ENCODE measurements around the gene HBB. TPM values are rescaled to one million over a fixed set of nuclear protein-coding genes. Genes with fewer than 3 reads are reported as not detected.

The HBB gene
- total RNA-seq, 1 donor: not detected

DNA sequence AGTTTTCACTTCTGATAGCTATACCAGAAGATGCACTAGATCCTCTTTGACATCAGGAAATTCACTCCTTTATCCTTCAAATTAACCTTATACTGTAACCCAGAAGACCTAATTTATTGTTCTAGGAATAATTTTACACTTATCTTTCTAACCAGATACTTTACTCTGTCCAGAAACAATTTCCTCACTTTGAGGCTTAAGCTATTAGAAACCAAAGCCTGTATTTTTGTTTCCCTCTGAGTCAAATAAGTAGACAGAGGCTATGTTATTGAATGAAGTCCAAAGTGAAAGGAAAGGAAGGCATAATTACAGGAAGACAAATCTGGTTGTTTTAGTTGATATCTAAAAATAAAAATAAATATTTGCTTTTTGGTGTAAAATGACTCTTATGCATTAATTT lies 28.6 kb downstream of the HBB start:
- H3K9me3 ChIP-seq (ENCODE audit: low read depth, low read length): no peaks in the 10 kb centered on the region
- H3K4me1 ChIP-seq (ENCODE audit: insufficient read depth, low read length): peaks cover 2% of the 10 kb centered on the region
- no peak for DNase-seq (ENCODE audit: insufficient read length, low spot score, missing footprints)
- H3K4me2 ChIP-seq (ENCODE audit: insufficient read depth, low read length): no peak overlapping the region
- TF ChIP-seq, protein P1, sequence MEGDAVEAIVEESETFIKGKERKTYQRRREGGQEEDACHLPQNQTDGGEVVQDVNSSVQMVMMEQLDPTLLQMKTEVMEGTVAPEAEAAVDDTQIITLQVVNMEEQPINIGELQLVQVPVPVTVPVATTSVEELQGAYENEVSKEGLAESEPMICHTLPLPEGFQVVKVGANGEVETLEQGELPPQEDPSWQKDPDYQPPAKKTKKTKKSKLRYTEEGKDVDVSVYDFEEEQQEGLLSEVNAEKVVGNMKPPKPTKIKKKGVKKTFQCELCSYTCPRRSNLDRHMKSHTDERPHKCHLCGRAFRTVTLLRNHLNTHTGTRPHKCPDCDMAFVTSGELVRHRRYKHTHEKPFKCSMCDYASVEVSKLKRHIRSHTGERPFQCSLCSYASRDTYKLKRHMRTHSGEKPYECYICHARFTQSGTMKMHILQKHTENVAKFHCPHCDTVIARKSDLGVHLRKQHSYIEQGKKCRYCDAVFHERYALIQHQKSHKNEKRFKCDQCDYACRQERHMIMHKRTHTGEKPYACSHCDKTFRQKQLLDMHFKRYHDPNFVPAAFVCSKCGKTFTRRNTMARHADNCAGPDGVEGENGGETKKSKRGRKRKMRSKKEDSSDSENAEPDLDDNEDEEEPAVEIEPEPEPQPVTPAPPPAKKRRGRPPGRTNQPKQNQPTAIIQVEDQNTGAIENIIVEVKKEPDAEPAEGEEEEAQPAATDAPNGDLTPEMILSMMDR (IDR thresholded peaks at IDR 0.05; ENCODE audit: extremely low read depth, low read depth, low read length): no peak
- no peaks in the 10 kb centered on the region for H4K20me1 ChIP-seq (ENCODE audit: insufficient read depth, low read length)
- H2AFZ ChIP-seq (ENCODE audit: low read length): no peak overlapping the region
- H3K27me3 ChIP-seq (ENCODE audit: insufficient read depth, low read length): no peaks in the 10 kb centered on the region
- H3K4me3 ChIP-seq (ENCODE audit: insufficient read depth, low read length): no peak overlapping the region
- no peak overlapping the region for H3K27ac ChIP-seq (ENCODE audit: low read depth, low read length)
- no peaks in the 10 kb centered on the region for H3K79me2 ChIP-seq (ENCODE audit: insufficient read depth, low read length)
- H3K36me3 ChIP-seq (ENCODE audit: insufficient read depth, low read length): no peaks in the 10 kb centered on the region

DNA sequence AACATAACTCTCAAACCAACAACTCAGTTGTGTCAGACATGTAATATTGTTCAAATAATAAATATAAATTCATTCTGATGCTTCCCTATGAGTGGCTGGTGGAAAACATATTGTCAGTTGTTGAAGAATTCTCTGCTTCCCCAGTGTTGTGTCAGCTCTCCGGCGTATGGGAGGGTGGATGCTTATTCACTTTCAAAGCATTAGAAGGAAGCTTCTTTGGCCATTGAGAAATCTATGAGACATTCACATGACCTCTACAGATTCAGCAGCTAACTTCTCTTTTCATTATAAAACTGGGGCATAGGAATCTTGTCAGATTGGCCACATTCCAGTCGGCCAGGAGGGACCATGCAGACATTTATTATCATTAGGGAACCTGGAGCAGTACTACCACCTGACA lies 29.3 kb downstream of the HBB start:
- Histone ChIP-seq H3K27ac (ENCODE audit: low read depth, low read length) (no peak overlapping the region), H3K27me3 (ENCODE audit: insufficient read depth, low read length) (no peaks in the 10 kb centered on the region), H3K36me3 (ENCODE audit: insufficient read depth, low read length) (no peaks in the 10 kb centered on the region), H3K79me2 (ENCODE audit: insufficient read depth, low read length) (no peaks in the 10 kb centered on the region), H3K9me3 (ENCODE audit: low read depth, low read length) (no peaks in the 10 kb centered on the region), H4K20me1 (ENCODE audit: insufficient read depth, low read length) (no peaks in the 10 kb centered on the region), H3K4me3 (ENCODE audit: insufficient read depth, low read length) (no peak overlapping the region), H3K4me1 (ENCODE audit: insufficient read depth, low read length) (peaks cover 2% of the 10 kb centered on the region), H2AFZ (ENCODE audit: low read length) (no peak overlapping the region), H3K4me2 (ENCODE audit: insufficient read depth, low read length) (no peak overlapping the region)
- DNase-seq (ENCODE audit: insufficient read length, low spot score, missing footprints): peak; percentile 36
- TF ChIP-seq, protein P1 (IDR thresholded peaks at IDR 0.05; ENCODE audit: extremely low read depth, low read depth, low read length): no peak

DNA sequence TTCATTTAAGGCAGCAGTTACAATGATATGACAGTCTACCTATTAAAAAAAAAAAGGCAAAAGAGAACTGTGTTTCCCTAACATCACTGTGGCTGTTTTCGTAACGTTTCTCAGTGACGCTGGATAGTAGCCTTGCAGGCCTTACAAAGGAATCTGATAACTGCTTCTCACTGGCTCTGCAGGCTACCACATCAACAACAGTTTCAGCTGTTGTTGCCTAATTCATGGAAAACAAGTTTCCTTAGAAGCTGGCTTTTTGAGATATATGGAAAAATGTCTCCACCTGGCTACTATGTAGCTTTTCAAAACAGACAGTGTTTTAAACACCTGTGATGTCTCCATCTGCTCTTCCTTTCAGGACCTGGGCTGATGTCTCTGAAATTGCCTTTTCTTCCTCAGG lies 30.1 kb downstream of the HBB start:
- H3K27ac ChIP-seq (ENCODE audit: low read depth, low read length): no peak overlapping the region
- no peaks in the 10 kb centered on the region for H3K9me3 ChIP-seq (ENCODE audit: low read depth, low read length)
- H4K20me1 ChIP-seq (ENCODE audit: insufficient read depth, low read length): no peaks in the 10 kb centered on the region
- H3K79me2 ChIP-seq (ENCODE audit: insufficient read depth, low read length): no peaks in the 10 kb centered on the region
- no peak overlapping the region for H2AFZ ChIP-seq (ENCODE audit: low read length)
- H3K27me3 ChIP-seq (ENCODE audit: insufficient read depth, low read length): no peaks in the 10 kb centered on the region
- H3K36me3 ChIP-seq (ENCODE audit: insufficient read depth, low read length): no peaks in the 10 kb centered on the region
- TF ChIP-seq, protein P1 (IDR thresholded peaks at IDR 0.05; ENCODE audit: extremely low read depth, low read depth, low read length): no peak
- no peak overlapping the region for H3K4me2 ChIP-seq (ENCODE audit: insufficient read depth, low read length)
- H3K4me3 ChIP-seq (ENCODE audit: insufficient read depth, low read length): no peak overlapping the region
- peaks cover 2% of the 10 kb centered on the region for H3K4me1 ChIP-seq (ENCODE audit: insufficient read depth, low read length)
- no peak for DNase-seq (ENCODE audit: insufficient read length, low spot score, missing footprints)

DNA sequence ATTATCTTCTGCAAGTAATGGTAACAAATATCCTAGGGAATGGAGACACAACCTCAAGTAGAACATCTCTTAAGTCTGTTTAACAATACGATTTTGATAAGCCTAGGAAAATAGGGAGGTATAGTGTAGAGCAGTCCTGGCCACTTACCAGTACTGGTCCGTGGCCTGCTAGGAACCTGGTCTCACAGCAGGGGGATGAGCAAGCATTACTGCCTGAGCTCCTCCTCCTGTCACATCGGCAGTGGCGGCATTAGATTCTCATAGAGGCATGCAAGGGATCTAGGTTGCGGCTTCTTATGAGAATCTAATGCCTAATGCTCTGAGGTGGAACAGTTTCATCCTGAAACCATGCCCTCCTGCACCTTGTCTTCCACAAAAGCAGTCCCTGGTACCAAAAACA lies 30.8 kb downstream of the HBB start:
- Histone ChIP-seq H3K4me1 (ENCODE audit: insufficient read depth, low read length) (peaks cover 2% of the 10 kb centered on the region), H3K27me3 (ENCODE audit: insufficient read depth, low read length) (no peaks in the 10 kb centered on the region), H3K36me3 (ENCODE audit: insufficient read depth, low read length) (no peaks in the 10 kb centered on the region), H3K4me3 (ENCODE audit: insufficient read depth, low read length) (no peak overlapping the region), H4K20me1 (ENCODE audit: insufficient read depth, low read length) (no peaks in the 10 kb centered on the region), H3K4me2 (ENCODE audit: insufficient read depth, low read length) (no peak overlapping the region), H3K79me2 (ENCODE audit: insufficient read depth, low read length) (no peaks in the 10 kb centered on the region), H3K9me3 (ENCODE audit: low read depth, low read length) (no peaks in the 10 kb centered on the region), H3K27ac (ENCODE audit: low read depth, low read length) (no peak overlapping the region), H2AFZ (ENCODE audit: low read length) (peak overlapping the region; percentile 29)
- TF ChIP-seq, protein P1 (IDR thresholded peaks at IDR 0.05; ENCODE audit: extremely low read depth, low read depth, low read length): no peak
- no peak for DNase-seq (ENCODE audit: insufficient read length, low spot score, missing footprints)
